Measurements from ENCODE around the gene TULP4.

GRCh38 chr6:158497620-158498019, 185.4 kb downstream of the TULP4 start:
- TF ChIP-seq POLR2AphosphoS5 (IDR thresholded peaks at IDR 0.05) = no peak
- TF ChIP-seq CTCF (IDR thresholded peaks at IDR 0.05) = no peak
- no peak for TF ChIP-seq EP300 (IDR thresholded peaks at IDR 0.05)

Data from upper lobe of left lung (tissue), 4 donors.